Astrocyte of the spinal cord (primary cell): ENCODE measurements around the gene FSTL1.

Experiments used
- DNase-seq: peaks from one replicate; pipeline ENCODE4 v3.0.0; 2011; ENCODE audit warnings: low read depth, low spot score
- H3K4me3 ChIP-seq: 2 replicates; pipeline ENCODE4 v1.5.1; 2011; ENCODE audit warnings: low read depth, mild to moderate bottlenecking, low read length, moderate library complexity
- CTCF ChIP-seq: IDR thresholded peaks from 2 replicates; pipeline ENCODE4 v1.5.1; 2012; ENCODE audit warnings: low read depth, mild to moderate bottlenecking, low read length, inconsistent platforms
- in situ Hi-C: cut with HindIII; loops from 2 replicates; pipeline ENCODE4 v1.10.0; 2017; ENCODE audit warnings: low sequenced_read_pairs

The FSTL1 gene

GRCh38 chr3:120492103-120492502 lies 41.3 kb upstream of the FSTL1 start:
- DNase-seq, result no peak
- in situ Hi-C loops, result no loop called here
- no peak for TF ChIP-seq CTCF
- H3K4me3 ChIP-seq, result no peak overlapping the region

- no peak for TF ChIP-seq CTCF
- DNase-seq, result no peak
- in situ Hi-C loops, result no loop called here
- no peak overlapping the region for H3K4me3 ChIP-seq
Measured at GRCh38 chr3:120489421-120489820, 38.6 kb upstream of the FSTL1 start.

GRCh38 chr3:120488296-120488695 lies 37.5 kb upstream of the FSTL1 start:
- in situ Hi-C loops, result no loop called here
- no peak for TF ChIP-seq CTCF
- no peak overlapping the region for H3K4me3 ChIP-seq
- no peak for DNase-seq

GRCh38 chr3:120487191-120487650 lies 36.4 kb upstream of the FSTL1 start:
- no peak overlapping the region for H3K4me3 ChIP-seq
- DNase-seq, result peak; percentile 83
- no peak for TF ChIP-seq CTCF
- in situ Hi-C loops, result no loop called here

GRCh38 chr3:120481081-120481480 lies 30.3 kb upstream of the FSTL1 start:
- DNase-seq, result no peak
- TF ChIP-seq CTCF, result no peak
- in situ Hi-C loops, result no loop called here
- H3K4me3 ChIP-seq, result no peak overlapping the region

GRCh38 chr3:120477781-120478180 lies 27.0 kb upstream of the FSTL1 start:
- H3K4me3 ChIP-seq, result no peak overlapping the region
- no peak for TF ChIP-seq CTCF
- no peak for DNase-seq
- in situ Hi-C loops, result no loop called here

GRCh38 chr3:120475722-120476377 lies 25.1 kb upstream of the FSTL1 start:
- TF ChIP-seq CTCF, result no peak
- peak; percentile 40 for DNase-seq
- in situ Hi-C loops, result no loop called here
- no peak overlapping the region for H3K4me3 ChIP-seq
